Measurements from ENCODE around the gene IGF1R. TPM values are rescaled to one million over a fixed set of nuclear protein-coding genes. Genes with fewer than 3 reads are reported as not detected.

Gene IGF1R
- total RNA-seq, 5 donors from 2014 or later (not counting 1 experiment from before 2014, with no cell fraction given): 40.3 to 97.2 (median 79.4) TPM

- ATAC-seq (replicated peaks in 1 of 4) (no peak), DNase-seq (no peak)
- H3K27me3 Mint-ChIP-seq: peaks cover 0 to 8% of the 10 kb centered on the region in 2 donors
- H3K4me3 Mint-ChIP-seq: peak overlapping the region in 1 of 3 donors; percentile 19
- Histone ChIP-seq H3K9me3 (no peaks in the 10 kb centered on the region), H3K4me1 (ENCODE audit: control insufficient read depth in 1 of 2, extremely low read depth in 1 of 2, insufficient read depth in 2 of 2, low read length in 2 of 2) (peaks cover 29 to 40% of the 10 kb centered on the region in 2 experiments), H3K27me3 (replicated peaks in 1 of 2; ENCODE audit: control insufficient read depth in 2 of 2, extremely low read depth in 1 of 2, insufficient read depth in 2 of 2, low read length in 1 of 2) (peaks cover 0 to 2% of the 10 kb centered on the region in 2 experiments), H3K36me3 (ENCODE audit: control insufficient read depth in 2 of 2, extremely low read depth in 1 of 2, insufficient read depth in 1 of 2, low read length in 1 of 2) (no peaks in the 10 kb centered on the region), H3K27ac (ENCODE audit: low read length) (no peak overlapping the region), H3K4me3 (ENCODE audit: control insufficient read depth in 1 of 2, extremely low read depth in 1 of 2, low read length in 1 of 2) (no peak overlapping the region)
- WGBS (ENCODE audit: insufficient coverage): 100% methylated on average over 4 of the region's 6 CpGs
- POLR2A ChIA-PET: no interaction called here
- H3K9me3 Mint-ChIP-seq: no peaks in the 10 kb centered on the region
- peaks cover 76 to 90% (median 82%) of the 10 kb centered on the region in 3 donors for H3K4me1 Mint-ChIP-seq
- CTCF ChIA-PET: interaction anchor here (0.5 to 1.5 kb wide), 3 partner anchors 8 to 157 kb away, joined by 3 to 4 read pairs (median 4); no protein-coding TSS in a partner anchor
- no peak overlapping the region for H3K27ac Mint-ChIP-seq
- no peaks in the 10 kb centered on the region for H3K36me3 Mint-ChIP-seq
Observed at GRCh38 chr15:98666441-98666840, 18.1 kb downstream of the IGF1R start.

- Mint-ChIP-seq H3K4me3 (peak overlapping the region in 1 of 3 donors; percentile 19), H3K27ac (peak overlapping the region in 1 of 2 donors; percentile 20), H3K36me3 (no peaks in the 10 kb centered on the region), H3K27me3 (peaks cover 0 to 8% of the 10 kb centered on the region in 2 donors), H3K9me3 (no peaks in the 10 kb centered on the region), H3K4me1 (peaks cover 80 to 92% (median 86%) of the 10 kb centered on the region in 3 donors)
- ATAC-seq (replicated peaks in 1 of 4): no peak
- POLR2A ChIA-PET: no interaction called here
- H3K36me3 ChIP-seq (ENCODE audit: control insufficient read depth in 2 of 2, extremely low read depth in 1 of 2, insufficient read depth in 1 of 2, low read length in 1 of 2): no peaks in the 10 kb centered on the region
- peaks cover 32 to 41% of the 10 kb centered on the region in 2 experiments for H3K4me1 ChIP-seq (ENCODE audit: control insufficient read depth in 1 of 2, extremely low read depth in 1 of 2, insufficient read depth in 2 of 2, low read length in 2 of 2)
- no peak overlapping the region for H3K27ac ChIP-seq (ENCODE audit: low read length)
- no peak overlapping the region for H3K4me3 ChIP-seq (ENCODE audit: control insufficient read depth in 1 of 2, extremely low read depth in 1 of 2, low read length in 1 of 2)
- CTCF ChIA-PET: interaction anchor here (0.5 to 1.5 kb wide), 3 partner anchors 8 to 158 kb away, joined by 3 to 4 read pairs (median 4); no protein-coding TSS in a partner anchor
- no peak for DNase-seq
- no peaks in the 10 kb centered on the region for H3K9me3 ChIP-seq
- 97% methylated on average over 4 of the region's 7 CpGs for WGBS (ENCODE audit: insufficient coverage)
- H3K27me3 ChIP-seq (replicated peaks in 1 of 2; ENCODE audit: control insufficient read depth in 2 of 2, extremely low read depth in 1 of 2, insufficient read depth in 2 of 2, low read length in 1 of 2): peaks cover 0 to 2% of the 10 kb centered on the region in 2 experiments
Observed at GRCh38 chr15:98666841-98667240, 18.5 kb downstream of the IGF1R start.

- peaks cover 0 to 2% of the 10 kb centered on the region in 2 experiments for H3K27me3 ChIP-seq (replicated peaks in 1 of 2; ENCODE audit: control insufficient read depth in 2 of 2, extremely low read depth in 1 of 2, insufficient read depth in 2 of 2, low read length in 1 of 2)
- peaks cover 75 to 86% (median 84%) of the 10 kb centered on the region in 3 donors for H3K4me1 Mint-ChIP-seq
- POLR2A ChIA-PET: no interaction called here
- H3K9me3 Mint-ChIP-seq: no peaks in the 10 kb centered on the region
- no peaks in the 10 kb centered on the region for H3K36me3 Mint-ChIP-seq
- peaks cover 32 to 41% of the 10 kb centered on the region in 2 experiments for H3K4me1 ChIP-seq (ENCODE audit: control insufficient read depth in 1 of 2, extremely low read depth in 1 of 2, insufficient read depth in 2 of 2, low read length in 2 of 2)
- H3K4me3 ChIP-seq (ENCODE audit: control insufficient read depth in 1 of 2, extremely low read depth in 1 of 2, low read length in 1 of 2): no peak overlapping the region
- CTCF ChIA-PET: no interaction called here
- H3K4me3 Mint-ChIP-seq: peak overlapping the region in 1 of 3 donors; percentile 43
- 90% methylated on average over 10 of the region's 13 CpGs for WGBS (ENCODE audit: insufficient coverage)
- H3K27ac Mint-ChIP-seq: no peak overlapping the region
- peaks cover 0 to 5% of the 10 kb centered on the region in 2 donors for H3K27me3 Mint-ChIP-seq
- DNase-seq: no peak
- H3K27ac ChIP-seq (ENCODE audit: low read length): no peak overlapping the region
- no peaks in the 10 kb centered on the region for H3K9me3 ChIP-seq
- no peaks in the 10 kb centered on the region for H3K36me3 ChIP-seq (ENCODE audit: control insufficient read depth in 2 of 2, extremely low read depth in 1 of 2, insufficient read depth in 1 of 2, low read length in 1 of 2)
- ATAC-seq (replicated peaks in 1 of 4): no peak
Observed at GRCh38 chr15:98667521-98668179, 19.3 kb downstream of the IGF1R start.

GRCh38 chr15:98668566-98669308, 20.4 kb downstream of the IGF1R start:
- Histone ChIP-seq H3K36me3 (ENCODE audit: control insufficient read depth in 2 of 2, extremely low read depth in 1 of 2, insufficient read depth in 1 of 2, low read length in 1 of 2) (no peaks in the 10 kb centered on the region), H3K27ac (ENCODE audit: low read length) (no peak overlapping the region), H3K27me3 (replicated peaks in 1 of 2; ENCODE audit: control insufficient read depth in 2 of 2, extremely low read depth in 1 of 2, insufficient read depth in 2 of 2, low read length in 1 of 2) (peaks cover 0 to 2% of the 10 kb centered on the region in 2 experiments), H3K9me3 (no peaks in the 10 kb centered on the region), H3K4me1 (ENCODE audit: control insufficient read depth in 1 of 2, extremely low read depth in 1 of 2, insufficient read depth in 2 of 2, low read length in 2 of 2) (peaks cover 25 to 41% of the 10 kb centered on the region in 2 experiments), H3K4me3 (ENCODE audit: control insufficient read depth in 1 of 2, extremely low read depth in 1 of 2, low read length in 1 of 2) (no peak overlapping the region)
- WGBS (ENCODE audit: insufficient coverage): 15% methylated on average over 3 of the region's 10 CpGs
- Mint-ChIP-seq H3K27ac (peak overlapping the region in 1 of 2 donors; percentile 11), H3K4me1 (peaks cover 78 to 87% (median 84%) of the 10 kb centered on the region in 3 donors), H3K27me3 (no peaks in the 10 kb centered on the region), H3K9me3 (no peaks in the 10 kb centered on the region), H3K36me3 (no peaks in the 10 kb centered on the region), H3K4me3 (peak overlapping the region in 2 of 3 donors; percentile 26 to 43)
- ATAC-seq (replicated peaks in 1 of 4): peak; percentile 54 to 79 (median 73)
- ChIA-PET CTCF (no interaction called here), POLR2A (interaction anchor here in 1 of 2 donors (0.6 kb wide), 1 partner anchor 1439 kb away, joined by 3 read pairs; no protein-coding TSS in a partner anchor)
- DNase-seq: peak in 7 of 35 experiments; percentile 5 to 38 (median 14)

GRCh38 chr15:98669638-98670037, 21.3 kb downstream of the IGF1R start:
- Mint-ChIP-seq H3K4me3 (peak overlapping the region in 1 of 3 donors; percentile 43), H3K27me3 (no peaks in the 10 kb centered on the region), H3K9me3 (no peaks in the 10 kb centered on the region), H3K4me1 (peaks cover 79 to 89% (median 86%) of the 10 kb centered on the region in 3 donors), H3K27ac (no peak overlapping the region), H3K36me3 (no peaks in the 10 kb centered on the region)
- H3K4me1 ChIP-seq (ENCODE audit: control insufficient read depth in 1 of 2, extremely low read depth in 1 of 2, insufficient read depth in 2 of 2, low read length in 2 of 2): peaks cover 22 to 41% of the 10 kb centered on the region in 2 experiments
- CTCF ChIA-PET: no interaction called here
- no peaks in the 10 kb centered on the region for H3K36me3 ChIP-seq (ENCODE audit: control insufficient read depth in 2 of 2, extremely low read depth in 1 of 2, insufficient read depth in 1 of 2, low read length in 1 of 2)
- POLR2A ChIA-PET: interaction anchor here in 1 of 2 donors (0.6 kb wide), 1 partner anchor 1438 kb away, joined by 3 read pairs; no protein-coding TSS in a partner anchor
- no peak for ATAC-seq (replicated peaks in 1 of 4)
- peaks cover 0 to 2% of the 10 kb centered on the region in 2 experiments for H3K27me3 ChIP-seq (replicated peaks in 1 of 2; ENCODE audit: control insufficient read depth in 2 of 2, extremely low read depth in 1 of 2, insufficient read depth in 2 of 2, low read length in 1 of 2)
- 91% methylated on average over 7 of the region's 7 CpGs for WGBS (ENCODE audit: insufficient coverage)
- no peaks in the 10 kb centered on the region for H3K9me3 ChIP-seq
- no peak for DNase-seq
- no peak overlapping the region for H3K27ac ChIP-seq (ENCODE audit: low read length)
- H3K4me3 ChIP-seq (ENCODE audit: control insufficient read depth in 1 of 2, extremely low read depth in 1 of 2, low read length in 1 of 2): no peak overlapping the region
